CD8-positive, alpha-beta memory T cell (primary cell): ENCODE measurements around the gene PRKG1. TPM values are rescaled to one million over a fixed set of nuclear protein-coding genes. Genes with fewer than 3 reads are reported as not detected.

ENCODE experiments used
- CTCF ChIA-PET: fragments of 350-600 bp; sonication (Branson Sonifier 250); formaldehyde crosslinking; loops from one replicate; lab custom pipeline; 2021; ENCODE audit warnings: antibody characterized with exemption; lab: Charles Lee
- POLR2A ChIA-PET: fragments of 350-600 bp; sonication (Branson Sonifier 250); formaldehyde crosslinking; loops from one replicate; lab custom pipeline; 2021; ENCODE audit warnings: antibody characterized with exemption; lab: Charles Lee
- DNase-seq, 5 donors: peaks; one replicate each; pipeline versions ENCODE4 v3.0.0 to v3.0.0-alpha.2; 2020 to 2022; ENCODE audit warnings: mixed read lengths in 1 of 5
- H3K27ac ChIP-seq: one replicate; pipeline ENCODE4 v1.7.0; 2013; ENCODE audit warnings: low read depth, mild to moderate bottlenecking, low read length, moderate library complexity
- H3K27me3 ChIP-seq: 2 replicates; pipeline ENCODE4 v1.7.0; 2013; ENCODE audit warnings: low read length, mild to moderate bottlenecking; ENCODE audit not compliant: insufficient read depth, poor library complexity, severe bottlenecking
- H3K36me3 ChIP-seq: 2 replicates; pipeline ENCODE4 v1.7.0; 2013; ENCODE audit warnings: mild to moderate bottlenecking, low read length, moderate library complexity; ENCODE audit not compliant: insufficient read depth
- H3K4me1 ChIP-seq: 2 replicates; pipeline ENCODE4 v1.7.0; 2013; ENCODE audit warnings: mild to moderate bottlenecking, low read length, moderate library complexity; ENCODE audit not compliant: insufficient read depth
- H3K4me3 ChIP-seq: 2 replicates; pipeline ENCODE4 v1.7.0; 2013; ENCODE audit warnings: mild to moderate bottlenecking, low read length
- H3K9me3 ChIP-seq: 2 replicates; pipeline ENCODE4 v1.7.0; 2013; ENCODE audit warnings: mild to moderate bottlenecking, low read length
- H3K27ac Mint-ChIP-seq, 8 donors: one replicate each; pipeline ENCODE4 v1.8.0; 2020 to 2021; ENCODE audit warnings: mixed read lengths in 8 of 8, mild to moderate bottlenecking in 6 of 8, inconsistent platforms in 3 of 8, moderate library complexity in 3 of 8
- H3K27me3 Mint-ChIP-seq, 2 donors: one replicate each; pipeline ENCODE4 v1.8.0; 2020 to 2021; ENCODE audit warnings: mixed read lengths in 2 of 2, mild to moderate bottlenecking in 1 of 2, moderate library complexity in 1 of 2
- H3K36me3 Mint-ChIP-seq, 3 donors: one replicate each; pipeline ENCODE4 v1.8.0; 2020 to 2021; ENCODE audit warnings: mixed read lengths in 3 of 3, inconsistent platforms in 1 of 3, mild to moderate bottlenecking in 1 of 3
- H3K4me1 Mint-ChIP-seq, 3 donors: one replicate each; pipeline ENCODE4 v1.8.0; 2020 to 2021; ENCODE audit warnings: mixed read lengths in 3 of 3, inconsistent platforms in 1 of 3, mild to moderate bottlenecking in 1 of 3
- H3K4me3 Mint-ChIP-seq, 7 donors: one replicate each; pipeline ENCODE4 v1.8.0; 2020 to 2021; ENCODE audit warnings: mixed read lengths in 7 of 7, mild to moderate bottlenecking in 6 of 7, moderate library complexity in 4 of 7, inconsistent platforms in 2 of 7
- H3K9me3 Mint-ChIP-seq, 5 donors: one replicate each; pipeline ENCODE4 v1.8.0; 2020 to 2022; ENCODE audit warnings: mixed read lengths in 5 of 5, mild to moderate bottlenecking in 3 of 5, moderate library complexity in 2 of 5, inconsistent platforms in 1 of 5
- polyA plus RNA-seq: library from polyadenylated mRNA; unstranded; fragments of 300-500 nt; fragmentation: Illumina TruSeq; gene quantifications from one replicate; pipeline ENCODE4 v1.2.3, GENCODE V29; 2021
- total RNA-seq, 2 experiments: library from RNA; stranded (reverse); gene quantifications; one replicate each; pipeline ENCODE4 v1.2.3, GENCODE V29; 2021

PRKG1 gene
- total and polyA plus RNA-seq, 3 experiments from 2014 or later = not detected

- no peaks in the 10 kb centered on the region for H3K36me3 ChIP-seq
- no peak for DNase-seq
- no peaks in the 10 kb centered on the region for H3K9me3 ChIP-seq
- CTCF ChIA-PET = no interaction called here
- no peak overlapping the region for H3K27ac ChIP-seq
- peaks cover 0 to 6% (median 2%) of the 10 kb centered on the region in 5 donors for H3K9me3 Mint-ChIP-seq
- no peaks in the 10 kb centered on the region for H3K36me3 Mint-ChIP-seq
- no peaks in the 10 kb centered on the region for H3K27me3 Mint-ChIP-seq
- POLR2A ChIA-PET = no interaction called here
- H3K27ac Mint-ChIP-seq = no peak overlapping the region
- no peak overlapping the region for H3K4me3 Mint-ChIP-seq
- H3K4me3 ChIP-seq = no peak overlapping the region
- H3K27me3 ChIP-seq = no peaks in the 10 kb centered on the region
- no peaks in the 10 kb centered on the region for H3K4me1 Mint-ChIP-seq
- no peaks in the 10 kb centered on the region for H3K4me1 ChIP-seq
Observed at GRCh38 chr10:52020173-52020572, 945.9 kb downstream of the PRKG1 start.

- no peak overlapping the region for H3K4me3 ChIP-seq
- POLR2A ChIA-PET = no interaction called here
- H3K36me3 ChIP-seq = no peaks in the 10 kb centered on the region
- no peak overlapping the region for H3K27ac Mint-ChIP-seq
- H3K4me1 ChIP-seq = no peaks in the 10 kb centered on the region
- no peaks in the 10 kb centered on the region for H3K36me3 Mint-ChIP-seq
- peaks cover 0 to 6% (median 0%) of the 10 kb centered on the region in 5 donors for H3K9me3 Mint-ChIP-seq
- no peak overlapping the region for H3K27ac ChIP-seq
- no peak for DNase-seq
- no peaks in the 10 kb centered on the region for H3K27me3 Mint-ChIP-seq
- no peaks in the 10 kb centered on the region for H3K9me3 ChIP-seq
- CTCF ChIA-PET = no interaction called here
- H3K27me3 ChIP-seq = no peaks in the 10 kb centered on the region
- no peaks in the 10 kb centered on the region for H3K4me1 Mint-ChIP-seq
- no peak overlapping the region for H3K4me3 Mint-ChIP-seq
Observed at GRCh38 chr10:52020702-52021101, 946.4 kb downstream of the PRKG1 start.

- POLR2A ChIA-PET = no interaction called here
- H3K27me3 Mint-ChIP-seq = no peaks in the 10 kb centered on the region
Observed at GRCh38 chr10:52027055-52027705, 952.9 kb downstream of the PRKG1 start.

DNA sequence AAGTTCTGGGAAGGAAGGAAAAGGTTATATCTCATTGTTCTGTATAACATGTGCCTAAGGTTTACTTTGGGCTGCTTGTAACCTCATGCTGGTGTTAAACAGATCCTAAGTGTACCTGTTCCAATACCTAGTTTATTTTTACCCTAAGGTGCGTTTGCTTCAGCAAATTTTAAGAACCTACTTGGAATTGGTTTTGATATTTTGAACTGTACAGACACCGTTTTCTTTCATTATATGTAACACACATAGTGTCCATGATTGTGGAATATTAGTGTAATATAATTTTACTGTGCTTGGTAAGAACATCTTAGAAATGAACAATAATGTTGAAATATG, 954.2 kb downstream of the PRKG1 start:
- POLR2A ChIA-PET = no interaction called here
- peaks cover 0 to 7% (median 0%) of the 10 kb centered on the region in 5 donors for H3K9me3 Mint-ChIP-seq
- no peaks in the 10 kb centered on the region for H3K4me1 ChIP-seq
- H3K9me3 ChIP-seq = no peaks in the 10 kb centered on the region
- no peak overlapping the region for H3K4me3 Mint-ChIP-seq
- DNase-seq = no peak
- no peak overlapping the region for H3K27ac ChIP-seq
- H3K27me3 Mint-ChIP-seq = no peaks in the 10 kb centered on the region
- H3K27ac Mint-ChIP-seq = no peak overlapping the region
- no peaks in the 10 kb centered on the region for H3K4me1 Mint-ChIP-seq
- CTCF ChIA-PET = no interaction called here
- no peaks in the 10 kb centered on the region for H3K36me3 ChIP-seq
- H3K36me3 Mint-ChIP-seq = no peaks in the 10 kb centered on the region
- no peaks in the 10 kb centered on the region for H3K27me3 ChIP-seq
- no peak overlapping the region for H3K4me3 ChIP-seq

More at GRCh38 chr10:52027055-52027705, 952.9 kb downstream of the PRKG1 start:
- no peak overlapping the region for H3K27ac Mint-ChIP-seq
- Histone ChIP-seq H3K4me1 (no peaks in the 10 kb centered on the region), H3K27ac (no peak overlapping the region), H3K4me3 (no peak overlapping the region), H3K9me3 (no peaks in the 10 kb centered on the region), H3K36me3 (no peaks in the 10 kb centered on the region), H3K27me3 (no peaks in the 10 kb centered on the region)
- no peak for DNase-seq
- CTCF ChIA-PET = no interaction called here
- H3K36me3 Mint-ChIP-seq = no peaks in the 10 kb centered on the region
- H3K9me3 Mint-ChIP-seq = peaks cover 0 to 7% (median 0%) of the 10 kb centered on the region in 5 donors
- no peaks in the 10 kb centered on the region for H3K4me1 Mint-ChIP-seq
- H3K4me3 Mint-ChIP-seq = no peak overlapping the region

GRCh38 chr10:52029628-52030027, 955.3 kb downstream of the PRKG1 start:
- H3K27me3 ChIP-seq = no peaks in the 10 kb centered on the region
- Mint-ChIP-seq H3K4me3 (no peak overlapping the region), H3K27ac (no peak overlapping the region), H3K9me3 (peaks cover 0 to 3% (median 0%) of the 10 kb centered on the region in 5 donors), H3K36me3 (no peaks in the 10 kb centered on the region), H3K4me1 (no peaks in the 10 kb centered on the region), H3K27me3 (no peaks in the 10 kb centered on the region)
- H3K27ac ChIP-seq = no peak overlapping the region
- no peaks in the 10 kb centered on the region for H3K36me3 ChIP-seq
- POLR2A ChIA-PET = no interaction called here
- DNase-seq = no peak
- H3K4me3 ChIP-seq = no peak overlapping the region
- CTCF ChIA-PET = no interaction called here
- H3K4me1 ChIP-seq = no peaks in the 10 kb centered on the region
- H3K9me3 ChIP-seq = no peaks in the 10 kb centered on the region

GRCh38 chr10:52030051-52030790, 955.9 kb downstream of the PRKG1 start:
- Mint-ChIP-seq H3K4me3 (no peak overlapping the region), H3K36me3 (no peaks in the 10 kb centered on the region), H3K9me3 (peaks cover 0 to 3% (median 0%) of the 10 kb centered on the region in 5 donors), H3K4me1 (no peaks in the 10 kb centered on the region), H3K27ac (no peak overlapping the region), H3K27me3 (no peaks in the 10 kb centered on the region)
- Histone ChIP-seq H3K4me1 (no peaks in the 10 kb centered on the region), H3K27ac (no peak overlapping the region), H3K36me3 (no peaks in the 10 kb centered on the region), H3K9me3 (no peaks in the 10 kb centered on the region), H3K4me3 (no peak overlapping the region), H3K27me3 (no peaks in the 10 kb centered on the region)
- CTCF ChIA-PET = no interaction called here
- DNase-seq = no peak
- POLR2A ChIA-PET = no interaction called here

DNA sequence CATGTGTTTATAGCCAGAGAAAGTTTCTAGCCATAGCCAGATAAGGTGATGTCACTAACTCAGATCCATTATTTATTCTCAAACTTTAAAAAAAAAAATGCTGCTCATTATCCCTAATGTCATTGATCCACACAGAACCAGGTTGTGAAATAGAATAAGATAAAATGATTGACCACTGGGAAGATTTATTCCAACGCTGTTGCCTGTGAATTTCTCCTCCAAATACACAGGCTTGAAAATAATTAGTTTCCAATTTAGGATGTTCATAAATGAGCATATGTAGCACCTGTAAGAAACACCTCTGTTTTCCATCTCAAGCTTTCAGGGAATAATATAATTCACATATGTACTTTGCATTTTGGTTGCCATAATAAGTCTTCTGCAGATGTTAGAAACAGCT, 956.7 kb downstream of the PRKG1 start:
- no peak for DNase-seq
- no peaks in the 10 kb centered on the region for H3K9me3 ChIP-seq
- no peak overlapping the region for H3K27ac ChIP-seq
- H3K4me3 ChIP-seq = no peak overlapping the region
- no peaks in the 10 kb centered on the region for H3K4me1 Mint-ChIP-seq
- H3K4me1 ChIP-seq = no peaks in the 10 kb centered on the region
- no peak overlapping the region for H3K27ac Mint-ChIP-seq
- ChIA-PET CTCF (no interaction called here), POLR2A (no interaction called here)
- no peaks in the 10 kb centered on the region for H3K36me3 Mint-ChIP-seq
- no peak overlapping the region for H3K4me3 Mint-ChIP-seq
- H3K9me3 Mint-ChIP-seq = peaks cover 0 to 3% (median 0%) of the 10 kb centered on the region in 5 donors
- no peaks in the 10 kb centered on the region for H3K36me3 ChIP-seq
- no peaks in the 10 kb centered on the region for H3K27me3 ChIP-seq
- H3K27me3 Mint-ChIP-seq = no peaks in the 10 kb centered on the region

GRCh38 chr10:52031771-52032170, 957.5 kb downstream of the PRKG1 start:
- no peak overlapping the region for H3K4me3 Mint-ChIP-seq
- Histone ChIP-seq H3K27ac (no peak overlapping the region), H3K36me3 (no peaks in the 10 kb centered on the region), H3K4me3 (no peak overlapping the region), H3K27me3 (no peaks in the 10 kb centered on the region), H3K9me3 (no peaks in the 10 kb centered on the region), H3K4me1 (no peaks in the 10 kb centered on the region)
- no peak for DNase-seq
- ChIA-PET CTCF (no interaction called here), POLR2A (no interaction called here)
- no peaks in the 10 kb centered on the region for H3K27me3 Mint-ChIP-seq
- H3K36me3 Mint-ChIP-seq = no peaks in the 10 kb centered on the region
- H3K27ac Mint-ChIP-seq = no peak overlapping the region
- H3K4me1 Mint-ChIP-seq = no peaks in the 10 kb centered on the region
- H3K9me3 Mint-ChIP-seq = no peaks in the 10 kb centered on the region
